ENCODE data around the gene SCARB2.

Gene SCARB2

DNA sequence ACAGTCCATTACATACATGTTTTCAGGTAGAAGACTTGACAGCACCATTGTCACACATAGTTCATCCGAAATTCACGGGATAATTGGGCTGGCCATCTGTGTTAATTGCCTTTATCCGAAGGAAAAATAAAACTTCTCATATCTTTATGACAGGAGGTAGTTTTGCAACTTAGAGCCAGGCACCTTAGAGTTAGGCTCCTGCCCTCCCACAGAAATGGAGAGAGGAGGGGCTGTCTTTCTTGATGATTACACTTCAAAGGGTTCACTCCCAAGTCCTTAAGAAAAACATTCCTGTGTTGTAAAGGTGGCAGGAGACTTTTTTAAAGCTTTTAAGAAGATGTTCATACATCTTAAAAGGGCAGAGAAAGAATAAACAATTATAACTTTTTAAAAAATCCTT lies 10.5 kb upstream of the SCARB2 start:
- DNase-seq (ENCODE audit: low read depth): no peak

DNA sequence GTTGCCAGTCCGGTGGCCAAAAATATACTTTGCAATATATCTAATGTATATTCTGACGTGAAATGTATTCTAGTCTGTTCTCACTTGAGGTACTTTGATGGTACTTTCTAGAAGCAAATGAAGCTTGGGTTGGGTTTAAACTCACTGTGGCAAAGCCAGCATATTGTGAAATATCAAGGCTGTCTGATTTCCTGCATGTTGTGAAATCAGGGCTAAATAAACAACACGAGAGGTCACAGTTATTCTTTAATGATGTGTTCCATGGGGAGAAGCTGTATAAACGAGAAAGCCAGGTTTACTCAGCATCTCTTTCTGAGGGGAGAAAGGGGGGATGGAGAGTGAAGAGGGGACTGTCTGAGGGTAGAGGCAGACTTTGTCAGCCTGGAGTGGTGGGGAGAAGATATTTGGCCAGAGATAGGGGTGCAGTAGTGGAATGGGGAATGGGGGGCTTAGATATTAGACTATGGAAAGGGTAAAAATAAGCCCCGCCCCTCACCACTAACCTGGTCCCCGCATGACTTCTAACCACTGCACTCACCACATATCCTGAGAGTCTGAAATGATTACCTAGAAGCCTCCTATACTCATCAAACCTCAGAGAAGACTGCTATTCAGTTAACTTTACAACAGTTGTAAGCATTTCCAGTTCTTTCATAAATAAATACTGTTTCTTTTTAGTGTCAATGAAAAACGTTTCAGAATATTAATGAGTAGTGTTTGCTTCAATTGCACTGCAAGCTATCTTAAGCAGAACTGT lies 5.9 kb upstream of the SCARB2 start:
- DNase-seq (ENCODE audit: low read depth): no peak

DNA sequence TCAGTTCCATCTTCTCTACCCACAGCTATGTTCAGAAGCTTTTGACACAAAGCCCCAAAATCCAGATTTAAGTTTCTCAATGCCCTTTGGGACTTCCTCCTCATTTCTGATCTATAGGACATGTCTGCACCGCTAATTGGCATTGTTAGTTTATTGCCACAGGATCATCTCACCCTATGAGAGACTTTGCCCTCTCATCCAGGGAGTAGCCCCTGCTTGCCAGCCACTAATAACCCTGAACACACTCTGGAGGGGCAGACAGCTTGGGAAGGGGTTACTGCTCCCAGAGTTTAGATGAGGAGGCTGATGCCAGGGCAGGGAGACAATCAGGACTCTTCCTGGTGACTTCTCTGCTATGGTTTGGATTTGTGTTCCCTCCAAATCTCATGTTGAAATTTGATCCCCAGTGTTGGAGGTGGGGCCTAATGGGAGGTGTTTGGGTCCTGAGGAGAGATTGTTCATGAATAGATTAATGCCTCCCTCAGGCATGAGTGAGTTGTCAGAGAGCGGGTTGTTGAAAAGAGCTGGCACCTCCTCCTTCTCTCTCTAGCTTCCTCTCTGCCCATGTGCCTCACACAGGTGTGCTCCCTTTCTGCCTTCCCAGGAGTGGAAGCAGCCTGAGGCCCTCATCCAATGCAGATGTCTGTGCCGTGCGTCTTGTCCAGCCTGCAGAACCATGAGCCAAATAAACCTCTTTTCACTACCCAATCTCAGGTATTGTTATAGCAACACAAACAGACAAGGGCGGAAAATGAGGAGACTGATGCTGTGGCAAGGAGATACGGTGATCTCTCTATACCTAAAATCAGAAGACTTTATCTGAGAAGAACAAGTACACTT lies 3.6 kb upstream of the SCARB2 start:
- no peak for DNase-seq (ENCODE audit: low read depth)

DNA sequence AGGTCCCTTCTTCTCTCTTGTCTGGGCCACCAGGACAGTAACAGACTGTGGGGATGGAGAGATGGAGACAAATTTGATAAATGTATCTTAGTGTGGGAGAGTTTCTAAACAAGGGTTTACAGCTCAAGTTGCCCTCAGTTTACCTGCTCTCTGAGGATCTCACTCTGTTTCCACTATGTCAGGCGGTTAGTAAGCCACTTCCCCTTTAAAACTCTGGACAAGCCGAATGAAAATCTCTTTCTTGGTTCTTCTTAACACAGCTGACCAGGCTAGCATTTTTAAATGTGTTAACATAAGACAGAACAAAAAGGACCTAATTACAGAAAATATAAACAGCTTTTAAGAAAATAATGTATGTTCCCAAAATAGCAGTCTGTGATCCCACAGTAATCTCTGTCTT lies 2.9 kb upstream of the SCARB2 start:
- no peak for DNase-seq (ENCODE audit: low read depth)

DNA sequence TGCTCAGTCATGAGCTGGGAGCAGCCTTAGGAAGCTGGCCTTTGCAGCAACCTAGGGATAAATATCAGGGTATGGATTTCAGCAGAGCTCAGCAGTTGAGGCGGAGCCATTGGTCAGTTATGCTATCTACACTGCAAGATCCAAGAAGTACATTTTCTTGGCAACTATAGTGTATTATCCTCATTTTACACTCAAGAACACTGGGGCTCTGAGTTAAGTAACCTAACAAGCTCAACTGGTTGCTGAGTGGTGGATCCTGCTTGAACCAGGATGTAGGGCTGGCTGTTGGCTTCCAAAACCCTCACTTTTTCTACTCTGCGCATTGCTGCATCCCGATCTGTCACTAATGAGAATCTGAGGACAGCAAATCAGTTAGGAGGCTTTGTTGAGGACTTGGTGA lies 1.5 kb upstream of the SCARB2 start:
- no peak for DNase-seq (ENCODE audit: low read depth)

DNA sequence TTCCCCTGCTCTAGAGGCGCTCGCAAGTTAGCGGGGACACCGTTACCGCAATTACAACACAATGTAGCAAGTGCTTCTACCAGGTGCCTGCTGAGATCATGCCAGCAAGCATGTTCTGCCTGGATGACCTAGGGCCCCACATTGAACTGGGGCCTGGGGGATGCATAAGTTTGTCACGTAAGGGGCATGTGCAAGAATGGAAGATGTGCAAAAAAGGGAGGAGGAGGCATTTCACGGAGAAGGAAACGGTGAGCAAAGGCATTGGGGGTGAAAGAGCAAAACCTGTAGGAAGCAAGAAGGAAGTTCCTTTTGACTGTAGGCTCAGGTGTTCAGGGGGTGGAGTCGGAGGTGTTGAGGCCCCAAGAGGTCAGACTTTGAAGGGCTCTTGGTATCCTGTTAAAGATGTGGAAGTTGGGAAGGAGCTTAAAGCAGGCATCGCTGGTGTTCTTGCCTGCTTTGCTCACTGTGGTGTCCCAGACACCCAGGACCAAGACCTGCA lies 602 bp upstream of the SCARB2 start:
- no peak for DNase-seq (ENCODE audit: low read depth)

DNA sequence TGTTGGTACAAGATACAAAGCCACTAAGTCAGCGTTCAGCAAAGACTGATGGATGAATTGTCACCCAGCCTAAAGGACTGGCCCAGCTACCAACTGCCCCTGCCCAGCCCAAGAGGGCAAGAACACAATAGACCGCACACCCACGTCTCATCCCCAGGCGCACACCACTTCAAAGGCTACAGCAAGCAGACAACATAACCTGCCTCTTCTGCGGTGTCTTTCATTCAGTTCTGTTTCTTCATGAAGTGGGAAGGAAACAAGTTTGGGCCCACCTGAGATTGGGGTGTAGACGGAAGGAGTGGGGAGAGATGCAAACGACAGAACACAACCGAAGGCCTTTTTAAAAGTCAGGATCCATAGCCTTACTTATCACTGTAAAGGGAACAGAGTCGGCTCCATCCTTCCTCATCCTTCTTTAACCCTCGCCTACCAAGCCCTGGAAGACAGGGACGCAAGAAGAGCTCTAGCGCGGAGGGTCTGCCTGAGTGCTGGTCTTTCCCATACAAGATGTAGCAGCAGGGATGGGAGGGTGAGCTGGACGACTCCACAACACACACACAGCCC lies 691 bp downstream of the SCARB2 start:
- no peak for DNase-seq (ENCODE audit: low read depth)

DNA sequence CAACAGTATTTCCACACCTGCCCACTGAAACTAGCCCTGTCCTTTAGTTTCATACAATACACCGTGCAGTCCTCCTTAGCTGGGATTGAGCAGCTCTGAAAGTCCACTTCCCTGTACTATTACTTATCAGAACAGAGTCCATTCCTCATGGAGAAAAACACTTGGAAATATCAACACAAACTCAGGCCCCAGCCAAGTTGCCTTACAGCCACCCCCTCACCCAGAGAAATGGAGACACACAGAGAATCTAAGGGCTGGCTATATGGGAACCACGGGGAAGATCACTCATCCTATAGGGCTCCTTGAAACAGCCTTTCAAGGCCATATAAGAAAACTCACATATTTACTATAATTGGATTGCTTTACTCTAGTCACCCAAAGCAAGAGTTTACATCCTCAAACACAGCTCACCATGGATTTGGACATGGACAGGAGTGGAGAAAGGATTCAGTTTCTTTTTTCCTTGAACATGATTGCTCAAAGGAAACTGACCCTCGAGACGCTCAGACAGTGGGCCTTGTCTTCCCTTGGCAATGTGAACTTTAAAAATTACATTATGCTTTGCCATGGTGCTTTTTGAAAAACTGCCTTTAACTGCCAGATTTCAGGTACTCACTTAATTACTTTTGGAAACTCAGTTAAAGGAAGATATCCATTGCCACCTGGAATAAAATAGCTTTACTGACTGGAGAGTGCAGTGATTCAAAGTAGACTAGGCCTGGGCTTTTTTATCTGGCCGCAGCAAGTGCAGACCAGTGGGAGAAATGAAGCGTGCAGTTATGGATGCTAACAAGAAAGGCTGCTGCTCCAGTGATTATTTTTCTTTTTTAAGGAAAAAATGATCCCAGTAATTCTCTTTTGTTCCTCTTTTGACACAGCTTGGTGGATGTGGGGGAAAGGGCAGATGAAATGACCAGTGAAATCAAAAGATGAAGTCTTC lies 1.6 kb downstream of the SCARB2 start:
- no peak for DNase-seq (ENCODE audit: low read depth)

DNA sequence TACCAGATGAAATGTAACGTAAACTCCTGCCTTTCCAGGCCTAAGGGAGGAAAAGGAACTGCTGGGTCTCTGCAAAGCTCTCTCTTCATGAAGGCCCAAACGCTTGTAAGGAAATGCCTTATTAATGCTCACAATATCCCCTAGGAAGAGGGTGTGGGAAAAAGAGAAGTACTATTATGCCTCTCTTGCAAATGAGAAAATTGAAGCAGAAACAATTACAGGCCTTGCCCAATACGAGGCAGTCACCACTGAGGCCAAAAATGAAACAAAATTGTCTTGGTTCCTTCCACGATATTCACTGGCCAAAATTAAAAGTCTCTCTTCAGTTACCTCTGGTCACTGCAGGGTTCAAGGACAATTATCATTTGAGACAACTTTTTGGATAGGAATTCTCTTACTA lies 3.2 kb downstream of the SCARB2 start:
- DNase-seq (ENCODE audit: low read depth): no peak

DNA sequence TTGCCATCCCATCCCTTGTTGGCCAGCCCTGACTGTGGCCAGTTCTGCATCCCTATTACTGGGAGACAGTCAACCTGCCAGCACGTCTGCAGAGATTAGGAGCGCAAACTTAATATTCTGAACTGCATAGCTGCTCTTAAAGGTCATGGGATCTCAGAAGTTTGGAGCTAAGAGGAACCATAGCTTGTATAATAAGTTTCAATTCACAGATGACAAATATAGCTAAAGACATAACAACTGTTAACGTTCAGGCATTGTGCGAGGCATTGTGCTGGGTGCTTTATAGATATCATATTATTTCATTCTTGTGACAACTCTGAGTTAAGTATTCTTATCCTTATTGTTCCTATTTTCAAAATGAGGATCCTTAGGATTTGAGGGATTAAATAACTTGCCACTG lies 3.7 kb downstream of the SCARB2 start:
- DNase-seq (ENCODE audit: low read depth): no peak

DNA sequence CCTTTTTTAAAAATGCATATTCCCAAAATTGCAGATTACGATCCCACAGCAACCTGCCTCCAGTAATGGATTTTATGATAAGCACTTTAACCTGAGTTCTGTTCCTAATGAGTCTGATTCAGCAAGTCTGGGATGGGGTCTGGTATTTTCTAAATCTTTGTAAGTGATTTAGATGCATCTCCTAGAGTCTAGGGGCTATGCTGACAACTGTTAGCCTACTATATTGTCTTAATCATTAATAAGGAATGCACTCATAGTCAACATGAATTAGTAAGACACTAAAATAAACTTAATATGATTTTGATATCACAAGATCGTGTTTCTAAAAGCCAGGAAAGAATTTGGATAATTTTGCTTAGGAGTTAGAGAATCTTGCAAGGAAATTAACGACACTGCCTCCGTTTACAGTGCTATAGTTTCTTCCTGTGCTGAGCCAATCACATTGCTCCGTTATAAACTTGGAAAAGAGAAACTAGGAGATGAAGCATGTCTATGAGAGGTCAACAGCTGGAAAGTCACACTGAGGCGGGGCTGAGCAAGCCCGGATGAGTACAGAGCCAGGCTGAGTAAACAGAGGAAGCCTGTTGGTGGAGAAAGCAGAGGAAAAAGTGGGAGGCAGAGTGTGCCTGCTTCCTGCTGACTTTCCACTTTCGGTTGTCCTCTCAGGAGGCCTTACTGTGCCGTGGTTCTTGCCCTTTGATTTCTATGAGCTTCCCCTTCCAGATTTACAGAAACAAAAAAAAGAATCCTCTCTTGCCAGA lies 5.4 kb downstream of the SCARB2 start:
- no peak for DNase-seq (ENCODE audit: low read depth)

DNA sequence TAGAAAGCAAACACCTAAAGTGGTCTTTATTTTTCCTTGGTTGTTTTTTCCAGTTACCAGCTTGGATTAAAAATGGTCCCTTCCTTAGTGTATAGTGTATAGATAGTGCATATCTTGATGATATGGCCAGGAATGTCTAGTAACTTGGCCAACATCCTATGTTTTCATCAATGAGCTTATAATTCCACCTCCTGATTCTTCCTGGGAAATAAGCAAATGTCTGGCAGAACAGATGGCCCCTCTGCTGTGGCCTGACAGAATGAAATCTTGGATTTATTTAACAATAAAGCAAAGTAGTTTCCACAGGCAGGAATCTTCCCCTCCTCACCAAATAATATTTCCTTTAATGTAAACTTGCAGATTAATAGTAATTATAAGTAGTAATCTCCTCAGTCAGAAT lies 6.1 kb downstream of the SCARB2 start:
- DNase-seq (ENCODE audit: low read depth): no peak

DNA sequence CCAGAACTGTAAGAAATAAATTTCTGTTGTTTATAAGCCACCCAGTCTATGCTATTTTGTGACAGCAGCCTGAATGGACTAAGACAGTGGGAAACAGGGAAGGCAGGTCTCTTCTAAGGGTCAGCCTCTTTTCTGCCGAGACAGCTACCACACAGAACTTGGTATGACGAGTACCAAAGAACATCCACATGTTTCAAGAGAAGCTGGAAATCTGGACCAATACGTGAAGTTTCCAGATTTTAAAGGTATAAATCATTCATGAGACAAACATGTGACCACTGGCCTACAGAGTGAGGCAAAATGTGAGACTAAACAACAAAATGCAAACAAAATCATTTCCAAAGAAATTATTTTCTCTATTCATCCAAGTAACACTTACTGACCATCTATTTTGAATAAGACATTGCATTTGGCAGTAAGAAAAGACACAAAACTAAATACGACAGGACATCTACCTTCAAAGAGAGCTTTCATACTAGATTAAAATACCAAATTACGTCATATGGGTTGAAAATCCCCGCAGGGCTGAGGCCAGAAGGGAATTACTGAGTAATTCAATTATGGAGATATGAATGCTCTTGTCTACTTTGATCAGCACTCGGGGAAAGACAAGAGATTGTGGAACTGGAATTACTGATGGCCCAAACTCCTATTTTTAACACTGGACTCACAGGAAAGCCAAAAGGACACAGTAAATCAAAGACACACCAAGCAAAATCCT lies 7.2 kb downstream of the SCARB2 start:
- no peak for DNase-seq (ENCODE audit: low read depth)

DNA sequence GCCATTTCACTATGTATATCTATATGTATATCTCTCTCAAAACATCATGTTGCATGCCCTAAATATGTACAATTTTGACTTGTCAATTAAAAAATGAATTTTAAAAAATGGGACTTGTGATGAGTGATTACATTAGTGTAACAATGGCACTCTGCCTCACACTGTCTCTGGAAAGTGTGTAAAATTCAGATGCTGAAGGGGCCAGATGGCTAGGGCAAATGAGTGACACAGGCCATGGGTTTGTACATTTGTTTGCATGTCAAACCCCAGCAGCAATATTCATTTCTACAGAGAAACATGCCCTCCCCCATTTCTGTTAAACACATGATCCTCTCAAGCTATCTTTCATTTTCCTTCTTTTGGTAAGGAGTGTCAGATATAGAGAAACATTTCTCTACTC lies 8.1 kb downstream of the SCARB2 start:
- DNase-seq (ENCODE audit: low read depth): no peak

DNA sequence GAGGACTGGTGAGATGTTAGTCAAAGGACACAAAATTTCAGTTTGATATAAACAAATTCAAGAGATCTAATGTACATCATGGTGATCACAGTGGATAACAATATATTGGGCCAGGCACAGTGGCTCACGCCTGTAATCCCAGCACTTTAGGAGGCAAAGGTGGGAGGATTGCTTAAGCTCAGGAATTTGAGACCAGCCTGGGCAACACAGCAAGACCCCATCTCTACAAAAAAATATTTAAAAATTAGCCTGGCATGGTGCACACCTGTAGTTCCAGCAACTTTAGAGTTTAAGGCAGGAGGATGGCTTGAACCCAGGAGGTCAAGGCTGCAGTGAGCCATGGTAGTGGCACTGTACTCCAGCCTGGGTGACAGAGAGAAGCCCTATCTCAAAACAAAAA lies 8.7 kb downstream of the SCARB2 start:
- no peak for DNase-seq (ENCODE audit: low read depth)

DNA sequence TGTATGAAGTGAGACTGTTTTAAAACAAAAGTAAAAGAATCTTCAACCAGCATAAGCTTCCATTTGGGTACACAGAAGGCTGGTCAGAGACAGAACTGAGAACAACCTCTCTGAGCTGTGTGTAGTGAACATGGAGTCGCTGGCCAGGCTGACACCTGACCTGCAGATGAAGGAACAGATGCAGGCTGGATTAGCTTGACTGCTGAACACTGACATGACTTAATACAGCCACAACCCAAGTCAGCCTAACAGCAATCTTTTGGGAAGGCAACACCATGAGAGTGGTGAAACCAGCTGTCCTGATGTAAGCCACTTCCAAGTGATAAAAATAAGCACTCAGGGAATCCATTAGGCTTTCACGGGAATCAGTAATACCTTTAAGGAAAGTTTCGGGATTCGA lies 10.1 kb downstream of the SCARB2 start:
- DNase-seq (ENCODE audit: low read depth): no peak

DNA sequence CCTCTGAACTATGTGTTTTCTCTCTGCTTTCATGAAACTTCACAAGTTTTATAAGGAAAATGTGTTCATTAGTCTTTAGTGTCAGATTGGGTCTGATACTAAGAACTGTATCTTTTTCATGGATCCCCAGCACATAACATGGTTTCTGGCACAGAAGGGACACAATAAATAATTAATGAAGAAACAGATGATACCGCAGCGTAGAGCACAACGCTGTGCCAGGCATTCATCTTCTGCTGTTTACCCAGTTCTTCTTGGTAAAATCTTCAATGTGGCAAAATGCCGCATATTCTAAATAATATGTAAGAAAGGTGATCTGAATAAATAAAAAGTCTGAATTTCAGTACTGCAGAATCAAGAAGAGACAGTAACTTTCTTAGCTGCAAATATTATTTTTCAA lies 12.3 kb downstream of the SCARB2 start:
- no peak for DNase-seq (ENCODE audit: low read depth)

DNA sequence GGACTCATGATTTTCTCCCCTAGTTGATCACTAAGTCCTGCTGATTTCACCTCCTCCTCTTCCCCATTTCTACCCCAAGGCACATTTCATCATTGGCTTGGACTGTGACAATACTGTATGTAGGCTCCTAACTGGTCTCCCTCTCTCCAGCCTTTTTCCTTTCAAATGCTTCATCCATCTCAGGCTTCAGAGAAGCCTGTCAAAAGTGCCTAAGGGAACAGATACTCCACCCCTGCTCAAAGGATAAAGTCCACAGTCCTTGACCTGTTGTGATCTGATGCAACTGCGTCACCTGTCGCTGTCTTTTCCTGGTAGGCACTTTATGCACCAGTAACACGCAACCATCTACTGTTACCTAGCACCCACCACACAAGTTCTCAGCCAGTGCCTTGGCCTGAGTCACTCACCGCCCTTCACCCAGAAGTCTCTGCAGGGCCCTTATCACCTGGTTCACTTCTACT lies 12.8 kb downstream of the SCARB2 start:
- DNase-seq (ENCODE audit: low read depth): no peak

DNA sequence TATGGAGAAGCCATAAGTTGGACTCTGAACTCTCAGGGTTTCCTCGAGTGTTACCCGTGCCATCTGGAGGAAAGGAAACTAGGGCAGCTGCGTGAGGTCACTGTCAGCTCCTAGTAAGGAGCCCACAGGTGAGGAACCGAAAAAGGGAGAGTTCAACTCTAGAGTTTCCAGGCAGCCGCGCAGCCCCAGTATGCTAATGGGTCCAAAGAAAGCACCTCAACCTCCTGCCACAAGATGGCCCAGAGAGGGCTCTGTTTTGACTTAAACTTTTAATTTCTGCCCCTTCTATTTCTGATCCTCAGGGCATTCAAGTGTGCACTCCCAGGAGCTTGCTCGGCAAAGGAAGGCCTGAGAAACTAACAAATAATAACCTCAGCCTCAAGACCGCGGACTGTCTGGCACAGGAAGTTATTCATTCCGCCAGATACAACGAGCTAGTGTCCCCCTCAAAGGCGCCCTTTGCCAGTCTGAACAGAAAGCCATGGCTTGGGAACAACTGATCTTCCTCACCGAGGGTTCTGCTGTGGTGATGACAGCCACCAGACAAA lies 13.9 kb downstream of the SCARB2 start:
- DNase-seq (ENCODE audit: low read depth): no peak

Measured in stimulated activated CD8-positive, alpha-beta memory T cell treated with anti-CD3 and anti-CD28 coated beads, Interleukin-7, amount 100 ng/mL, for 24 hours (primary cell).